ENCODE measurements around the gene RABL6. TPM values are rescaled to one million over a fixed set of nuclear protein-coding genes. Genes with fewer than 3 reads are reported as not detected.
"Not testable (repeated sequence)": the region's sequence is repeated elsewhere in the genome, so short reads cannot be mapped to it uniquely, and the experiment has no call there.

Gene RABL6
- polyA plus RNA-seq, 6 donors from 2014 or later = 3.8 to 16.8 (median 9.7) TPM

GRCh38 chr9:136765041-136765440 lies 42.7 kb upstream of the RABL6 start:
- DNase-seq (no peak), ATAC-seq (ENCODE audit: low read depth in 2 of 2) (no peak)
- peak overlapping the region in 5 of 6 donors; percentile 21 to 98 (median 95) for H3K27ac Mint-ChIP-seq
- no peaks in the 10 kb centered on the region for H3K36me3 Mint-ChIP-seq
- peaks cover 33 to 47% (median 42%) of the 10 kb centered on the region in 3 donors for H3K4me1 Mint-ChIP-seq
- peaks cover 0 to 6% (median 5%) of the 10 kb centered on the region in 3 donors for H3K27me3 Mint-ChIP-seq
- no peak overlapping the region for H3K4me3 Mint-ChIP-seq
- no peaks in the 10 kb centered on the region for H3K9me3 Mint-ChIP-seq

GRCh38 chr9:136765745-136766409 lies 41.9 kb upstream of the RABL6 start:
- Mint-ChIP-seq H3K4me3 (peak overlapping the region in 3 of 8 donors; percentile 32 to 81 (median 45)), H3K27ac (peak overlapping the region; percentile 94 to 99 (median 98)), H3K4me1 (peaks cover 31 to 46% (median 36%) of the 10 kb centered on the region in 3 donors)
- peak; percentile 52 to 66 for ATAC-seq (ENCODE audit: low read depth in 2 of 2)
- not testable (repeated sequence) for H3K36me3 Mint-ChIP-seq, H3K9me3 Mint-ChIP-seq, H3K27me3 Mint-ChIP-seq, DNase-seq

- not testable (repeated sequence) for H3K27me3 Mint-ChIP-seq, H3K9me3 Mint-ChIP-seq, H3K36me3 Mint-ChIP-seq
- Mint-ChIP-seq H3K4me3 (peak overlapping the region; percentile 31 to 81 (median 70)), H3K4me1 (peaks cover 29 to 41% (median 30%) of the 10 kb centered on the region in 3 donors), H3K27ac (peak overlapping the region; percentile 94 to 99 (median 96))
- ATAC-seq (ENCODE audit: low read depth in 2 of 2) (peak; percentile 43 to 51), DNase-seq (peak; percentile 76)
Measured at GRCh38 chr9:136766410-136767120, 41.2 kb upstream of the RABL6 start.

- Mint-ChIP-seq H3K4me1 (peaks cover 33 to 42% (median 39%) of the 10 kb centered on the region in 3 donors), H3K36me3 (peaks cover 0 to 8% of the 10 kb centered on the region in 2 donors), H3K4me3 (peak overlapping the region in 2 of 8 donors; percentile 45 to 62), H3K9me3 (peaks cover 0 to 6% (median 3%) of the 10 kb centered on the region in 7 donors), H3K27me3 (peaks cover 0 to 8% (median 6%) of the 10 kb centered on the region in 3 donors), H3K27ac (peak overlapping the region in 3 of 6 donors; percentile 21 to 95 (median 80))
- peak; percentile 24 to 50 for ATAC-seq (ENCODE audit: low read depth in 2 of 2)
- peak; percentile 40 for DNase-seq
Measured at GRCh38 chr9:136769710-136770191, 38.0 kb upstream of the RABL6 start.

GRCh38 chr9:136771907-136772415 lies 35.8 kb upstream of the RABL6 start:
- Mint-ChIP-seq H3K27ac (no peak overlapping the region), H3K27me3 (peaks cover 0 to 12% (median 10%) of the 10 kb centered on the region in 3 donors), H3K9me3 (peaks cover 0 to 6% (median 3%) of the 10 kb centered on the region in 7 donors), H3K4me1 (peaks cover 24 to 26% (median 26%) of the 10 kb centered on the region in 3 donors), H3K36me3 (peaks cover 0 to 8% of the 10 kb centered on the region in 2 donors), H3K4me3 (no peak overlapping the region)
- DNase-seq = no peak
- no peak for ATAC-seq (ENCODE audit: low read depth in 2 of 2)

- peak; percentile 83 to 89 for ATAC-seq (ENCODE audit: low read depth in 2 of 2)
- H3K27me3 Mint-ChIP-seq = peaks cover 4 to 27% (median 22%) of the 10 kb centered on the region in 3 donors
- H3K4me3 Mint-ChIP-seq = peak overlapping the region in 1 of 8 donors; percentile 35
- DNase-seq = peak; percentile 42
- H3K9me3 Mint-ChIP-seq = peaks cover 0 to 6% (median 3%) of the 10 kb centered on the region in 7 donors
- peaks cover 0 to 8% of the 10 kb centered on the region in 2 donors for H3K36me3 Mint-ChIP-seq
- H3K27ac Mint-ChIP-seq = peak overlapping the region in 1 of 6 donors; percentile 25
- H3K4me1 Mint-ChIP-seq = peaks cover 15 to 21% (median 16%) of the 10 kb centered on the region in 3 donors
Measured at GRCh38 chr9:136773386-136774044, 34.2 kb upstream of the RABL6 start.

- peaks cover 15 to 21% (median 16%) of the 10 kb centered on the region in 3 donors for H3K4me1 Mint-ChIP-seq
- no peak for DNase-seq
- H3K9me3 Mint-ChIP-seq = peaks cover 0 to 6% (median 3%) of the 10 kb centered on the region in 7 donors
- peaks cover 10 to 35% (median 32%) of the 10 kb centered on the region in 3 donors for H3K27me3 Mint-ChIP-seq
- ATAC-seq (ENCODE audit: low read depth in 2 of 2) = no peak
- no peak overlapping the region for H3K4me3 Mint-ChIP-seq
- no peak overlapping the region for H3K27ac Mint-ChIP-seq
- H3K36me3 Mint-ChIP-seq = peaks cover 0 to 8% of the 10 kb centered on the region in 2 donors
Measured at GRCh38 chr9:136774416-136775045, 33.2 kb upstream of the RABL6 start.

GRCh38 chr9:136775191-136775590 lies 32.6 kb upstream of the RABL6 start:
- H3K27me3 Mint-ChIP-seq = peaks cover 10 to 32% (median 26%) of the 10 kb centered on the region in 3 donors
- H3K4me1 Mint-ChIP-seq = peaks cover 9 to 15% (median 12%) of the 10 kb centered on the region in 3 donors
- H3K4me3 Mint-ChIP-seq = no peak overlapping the region
- ATAC-seq (ENCODE audit: low read depth in 2 of 2) (no peak), DNase-seq (no peak)
- peak overlapping the region in 1 of 6 donors; percentile 42 for H3K27ac Mint-ChIP-seq
- H3K9me3 Mint-ChIP-seq = peaks cover 0 to 6% (median 3%) of the 10 kb centered on the region in 7 donors
- peaks cover 0 to 8% of the 10 kb centered on the region in 2 donors for H3K36me3 Mint-ChIP-seq

- Mint-ChIP-seq H3K9me3 (peaks cover 0 to 6% (median 3%) of the 10 kb centered on the region in 7 donors), H3K4me1 (peaks cover 7 to 12% (median 9%) of the 10 kb centered on the region in 3 donors), H3K27ac (no peak overlapping the region), H3K27me3 (peaks cover 10 to 35% (median 26%) of the 10 kb centered on the region in 3 donors), H3K36me3 (peaks cover 0 to 8% of the 10 kb centered on the region in 2 donors), H3K4me3 (no peak overlapping the region)
- DNase-seq (no peak), ATAC-seq (ENCODE audit: low read depth in 2 of 2) (no peak)
Measured at GRCh38 chr9:136776947-136777346, 30.8 kb upstream of the RABL6 start.

- Mint-ChIP-seq H3K9me3 (peaks cover 0 to 6% (median 3%) of the 10 kb centered on the region in 7 donors), H3K4me1 (peaks cover 7 to 12% (median 9%) of the 10 kb centered on the region in 3 donors), H3K36me3 (peaks cover 0 to 8% of the 10 kb centered on the region in 2 donors), H3K4me3 (no peak overlapping the region), H3K27me3 (peaks cover 10 to 35% (median 26%) of the 10 kb centered on the region in 3 donors), H3K27ac (no peak overlapping the region)
- DNase-seq (no peak), ATAC-seq (ENCODE audit: low read depth in 2 of 2) (no peak)
Measured at GRCh38 chr9:136777359-136777758, 30.4 kb upstream of the RABL6 start.

GRCh38 chr9:136779808-136780207 lies 27.9 kb upstream of the RABL6 start:
- Mint-ChIP-seq H3K4me1 (peaks cover 3 to 5% (median 5%) of the 10 kb centered on the region in 3 donors), H3K4me3 (no peak overlapping the region), H3K36me3 (no peaks in the 10 kb centered on the region), H3K27ac (no peak overlapping the region), H3K27me3 (peaks cover 10 to 35% (median 26%) of the 10 kb centered on the region in 3 donors), H3K9me3 (no peaks in the 10 kb centered on the region)
- DNase-seq (no peak), ATAC-seq (ENCODE audit: low read depth in 2 of 2) (no peak)

- H3K27me3 Mint-ChIP-seq = peaks cover 10 to 28% (median 20%) of the 10 kb centered on the region in 3 donors
- ATAC-seq (ENCODE audit: low read depth in 2 of 2) (no peak), DNase-seq (no peak)
- H3K27ac Mint-ChIP-seq = no peak overlapping the region
- H3K4me1 Mint-ChIP-seq = peaks cover 2 to 7% (median 6%) of the 10 kb centered on the region in 3 donors
- no peak overlapping the region for H3K4me3 Mint-ChIP-seq
- H3K9me3 Mint-ChIP-seq = no peaks in the 10 kb centered on the region
- H3K36me3 Mint-ChIP-seq = no peaks in the 10 kb centered on the region
Measured at GRCh38 chr9:136782452-136782851, 25.3 kb upstream of the RABL6 start.

Measured in naive B cell (primary cell).